HFFc6 (cell line): ENCODE data around the gene MAP3K19. TPM values are rescaled to one million over a fixed set of nuclear protein-coding genes. Genes with fewer than 3 reads are reported as not detected.

Experiments used
- DNase-seq: peaks from one replicate; pipeline ENCODE4 v3.0.0-alpha.2; 2018
- H3K27ac Mint-ChIP-seq: 2 replicates; pipeline ENCODE4 v1.8.0; 2020; ENCODE audit warnings: mild to moderate bottlenecking, mixed read lengths
- H3K27me3 Mint-ChIP-seq: 2 replicates; pipeline ENCODE4 v1.8.0; 2021; ENCODE audit warnings: mild to moderate bottlenecking, moderate library complexity, mixed read lengths; ENCODE audit not compliant: insufficient read depth
- H3K36me3 Mint-ChIP-seq: 2 replicates; pipeline ENCODE4 v1.8.0; 2021; ENCODE audit warnings: low read depth, mixed read lengths
- H3K4me1 Mint-ChIP-seq: 2 replicates; pipeline ENCODE4 v1.8.0; 2020; ENCODE audit warnings: low read depth, mixed read lengths
- H3K4me3 Mint-ChIP-seq: 2 replicates; pipeline ENCODE4 v1.8.0; 2020; ENCODE audit warnings: mild to moderate bottlenecking, moderate library complexity, mixed read lengths
- H3K9me3 Mint-ChIP-seq: 2 replicates; pipeline ENCODE4 v1.8.0; 2020; ENCODE audit warnings: mild to moderate bottlenecking, mixed read lengths
- CTCF ChIP-seq: fragments of 200-600 bp; sonication (generic); IDR thresholded peaks from 2 replicates; pipeline ENCODE4 v1.5.0; 2021; ENCODE audit warnings: antibody characterized with exemption, mild to moderate bottlenecking
- total RNA-seq, 6 experiments: library from RNA; stranded (reverse); fragmentation: NEBNext Ultra II Directional; extraction: Animal tissue kit (Norgen Biotek cat#: 25700); gene quantifications; 2 replicates in 1 of 6; 3 replicates in 5 of 6; pipeline ENCODE4 v1.2.3, GENCODE V29; 2021

The MAP3K19 gene
- total RNA-seq, 6 experiments from 2014 or later: not detected

- H3K27ac Mint-ChIP-seq: no peak overlapping the region
- DNase-seq: no peak
- no peaks in the 10 kb centered on the region for H3K36me3 Mint-ChIP-seq
- no peak for TF ChIP-seq CTCF
- no peaks in the 10 kb centered on the region; the same call in 1 of the 2 replicates for H3K4me1 Mint-ChIP-seq
- no peaks in the 10 kb centered on the region for H3K9me3 Mint-ChIP-seq
- no peak overlapping the region; the same call in 1 of the 2 replicates for H3K4me3 Mint-ChIP-seq
- H3K27me3 Mint-ChIP-seq: peaks cover 13% of the 10 kb centered on the region; the same call in 1 of the 2 replicates
Observed at GRCh38 chr2:135022952-135023880, 24.0 kb downstream of the MAP3K19 start.

- Mint-ChIP-seq H3K9me3 (no peaks in the 10 kb centered on the region), H3K4me3 (no peak overlapping the region), H3K36me3 (no peaks in the 10 kb centered on the region), H3K27me3 (peaks cover 14% of the 10 kb centered on the region; the same call in 1 of the 2 replicates), H3K27ac (no peak overlapping the region), H3K4me1 (no peaks in the 10 kb centered on the region; the same call in 1 of the 2 replicates)
- no peak for DNase-seq
- no peak for TF ChIP-seq CTCF
Observed at GRCh38 chr2:135021618-135022017, 25.6 kb downstream of the MAP3K19 start.

GRCh38 chr2:135011633-135012032 is 35.6 kb downstream of the MAP3K19 start:
- H3K36me3 Mint-ChIP-seq: no peaks in the 10 kb centered on the region
- peaks cover 4% of the 10 kb centered on the region for H3K27me3 Mint-ChIP-seq
- no peak overlapping the region for H3K27ac Mint-ChIP-seq
- TF ChIP-seq CTCF: no peak
- no peak for DNase-seq
- H3K9me3 Mint-ChIP-seq: no peaks in the 10 kb centered on the region
- H3K4me3 Mint-ChIP-seq: no peak overlapping the region
- H3K4me1 Mint-ChIP-seq: no peaks in the 10 kb centered on the region

- no peak for DNase-seq
- Mint-ChIP-seq H3K27me3 (peaks cover 2% of the 10 kb centered on the region), H3K36me3 (no peaks in the 10 kb centered on the region), H3K4me3 (no peak overlapping the region), H3K4me1 (no peaks in the 10 kb centered on the region; the same call in 1 of the 2 replicates), H3K9me3 (no peaks in the 10 kb centered on the region), H3K27ac (no peak overlapping the region)
- no peak for TF ChIP-seq CTCF
Observed at GRCh38 chr2:135010200-135010942, 36.9 kb downstream of the MAP3K19 start.

- no peak for DNase-seq
- H3K27me3 Mint-ChIP-seq: peaks cover 6% of the 10 kb centered on the region
- TF ChIP-seq CTCF: no peak
- H3K4me1 Mint-ChIP-seq: peaks cover 7% of the 10 kb centered on the region
- no peaks in the 10 kb centered on the region for H3K36me3 Mint-ChIP-seq
- H3K4me3 Mint-ChIP-seq: no peak overlapping the region
- no peaks in the 10 kb centered on the region for H3K9me3 Mint-ChIP-seq
- H3K27ac Mint-ChIP-seq: no peak overlapping the region
Observed at GRCh38 chr2:135009339-135009738, 37.9 kb downstream of the MAP3K19 start.
